SK-N-SH (cell line): ENCODE results near the gene CD300LF.

ENCODE experiments used
- CTCF ChIP-seq: fragments of 200-600 bp; sonication (generic); IDR thresholded peaks from 2 replicates; pipeline ENCODE4 v1.6.1; 2017; ENCODE audit warnings: antibody characterized with exemption, mild to moderate bottlenecking, moderate library complexity
- EZH2phosphoT487 ChIP-seq: fragments of 200-600 bp; sonication (generic); IDR thresholded peaks from 2 replicates; pipeline ENCODE4 v1.6.1; 2017; ENCODE audit warnings: low read depth, mixed run types, mild to moderate bottlenecking, antibody characterized with exemption, moderate library complexity, borderline replicate concordance
- GABPA ChIP-seq: IDR thresholded peaks from 2 replicates; pipeline ENCODE4 v1.4.0; 2012; ENCODE audit warnings: low read depth, mild to moderate bottlenecking
- GATA2 ChIP-seq: sonication (generic); formaldehyde crosslinking; IDR thresholded peaks from 2 replicates; pipeline ENCODE4 v1.5.0; 2020; ENCODE audit warnings: mild to moderate bottlenecking, missing genetic modification reagents
- MXI1 ChIP-seq: IDR thresholded peaks from 2 replicates; pipeline ENCODE4 v1.6.1; 2012; ENCODE audit warnings: mild to moderate bottlenecking, low read depth, low read length, improper control_type of control experiment
- POLR2AphosphoS5 ChIP-seq: IDR thresholded peaks from 2 replicates; pipeline ENCODE4 v1.6.1; 2012; ENCODE audit warnings: low read depth, low read length
- RAD21 ChIP-seq: IDR thresholded peaks from 2 replicates; pipeline ENCODE4 v1.6.1; 2012; ENCODE audit warnings: mild to moderate bottlenecking, low read length
- RCOR1 ChIP-seq: fragments of 150-350 bp; IDR thresholded peaks from 2 replicates; pipeline ENCODE4 v1.6.1; 2017; ENCODE audit warnings: antibody characterized with exemption, low read length
- SIN3A ChIP-seq: IDR thresholded peaks from 2 replicates; pipeline ENCODE4 v1.6.1; 2012; ENCODE audit warnings: low read depth, mild to moderate bottlenecking, low read length, moderate library complexity, borderline replicate concordance
- YY1 ChIP-seq: IDR thresholded peaks from 2 replicates; pipeline ENCODE4 v1.4.0; 2012; ENCODE audit warnings: low read depth, mild to moderate bottlenecking
- TF ChIP-seq, protein P1 (sequence below): IDR thresholded peaks from 2 replicates; pipeline ENCODE4 v1.6.1; 2012; ENCODE audit warnings: mild to moderate bottlenecking, low read depth, low read length, moderate library complexity

- TF ChIP-seq RAD21, result no peak
- TF ChIP-seq CTCF, result no peak
- TF ChIP-seq GABPA, result no peak
- no peak for TF ChIP-seq POLR2AphosphoS5
- no peak for TF ChIP-seq SIN3A
- TF ChIP-seq, protein P1, sequence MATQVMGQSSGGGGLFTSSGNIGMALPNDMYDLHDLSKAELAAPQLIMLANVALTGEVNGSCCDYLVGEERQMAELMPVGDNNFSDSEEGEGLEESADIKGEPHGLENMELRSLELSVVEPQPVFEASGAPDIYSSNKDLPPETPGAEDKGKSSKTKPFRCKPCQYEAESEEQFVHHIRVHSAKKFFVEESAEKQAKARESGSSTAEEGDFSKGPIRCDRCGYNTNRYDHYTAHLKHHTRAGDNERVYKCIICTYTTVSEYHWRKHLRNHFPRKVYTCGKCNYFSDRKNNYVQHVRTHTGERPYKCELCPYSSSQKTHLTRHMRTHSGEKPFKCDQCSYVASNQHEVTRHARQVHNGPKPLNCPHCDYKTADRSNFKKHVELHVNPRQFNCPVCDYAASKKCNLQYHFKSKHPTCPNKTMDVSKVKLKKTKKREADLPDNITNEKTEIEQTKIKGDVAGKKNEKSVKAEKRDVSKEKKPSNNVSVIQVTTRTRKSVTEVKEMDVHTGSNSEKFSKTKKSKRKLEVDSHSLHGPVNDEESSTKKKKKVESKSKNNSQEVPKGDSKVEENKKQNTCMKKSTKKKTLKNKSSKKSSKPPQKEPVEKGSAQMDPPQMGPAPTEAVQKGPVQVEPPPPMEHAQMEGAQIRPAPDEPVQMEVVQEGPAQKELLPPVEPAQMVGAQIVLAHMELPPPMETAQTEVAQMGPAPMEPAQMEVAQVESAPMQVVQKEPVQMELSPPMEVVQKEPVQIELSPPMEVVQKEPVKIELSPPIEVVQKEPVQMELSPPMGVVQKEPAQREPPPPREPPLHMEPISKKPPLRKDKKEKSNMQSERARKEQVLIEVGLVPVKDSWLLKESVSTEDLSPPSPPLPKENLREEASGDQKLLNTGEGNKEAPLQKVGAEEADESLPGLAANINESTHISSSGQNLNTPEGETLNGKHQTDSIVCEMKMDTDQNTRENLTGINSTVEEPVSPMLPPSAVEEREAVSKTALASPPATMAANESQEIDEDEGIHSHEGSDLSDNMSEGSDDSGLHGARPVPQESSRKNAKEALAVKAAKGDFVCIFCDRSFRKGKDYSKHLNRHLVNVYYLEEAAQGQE, result no peak
- no peak for TF ChIP-seq RCOR1
- TF ChIP-seq MXI1, result no peak
- TF ChIP-seq EZH2phosphoT487, result no peak
- no peak for TF ChIP-seq YY1
- no peak for TF ChIP-seq GATA2 (CRISPR knock-in tag)
Observed at GRCh38 chr17:74695629-74696028, 17.1 kb downstream of the CD300LF start.
